Fibroblast of the aortic adventitia (primary cell): ENCODE measurements around the gene CFAP77. TPM values are rescaled to one million over a fixed set of nuclear protein-coding genes. Genes with fewer than 3 reads are reported as not detected.

Experiments used
- DNase-seq: peaks from one replicate; pipeline ENCODE4 v3.0.0-alpha.2; 2010; ENCODE audit warnings: low read depth
- H3K4me3 ChIP-seq: 2 replicates; pipeline ENCODE4 v1.5.1; 2011; ENCODE audit warnings: low read depth, mild to moderate bottlenecking, control low read depth, low read length, moderate library complexity
- CTCF ChIP-seq: IDR thresholded peaks from 2 replicates; pipeline ENCODE4 v1.5.1; 2011; ENCODE audit warnings: mild to moderate bottlenecking, low read length, control low read depth, inconsistent platforms; ENCODE audit not compliant: insufficient read depth
- total RNA-seq: library from RNA; depleted of rRNA; stranded (reverse); fragments of >200 nt; gene quantifications from 2 replicates; pipeline ENCODE4 v1.2.3, GENCODE V29; 2012; ENCODE audit warnings: low replicate concordance

Gene CFAP77
- total RNA-seq, 1 donor, result not detected

- TF ChIP-seq CTCF, result no peak
- no peak for DNase-seq
- H3K4me3 ChIP-seq, result no peak overlapping the region
Observed at GRCh38 chr9:132387133-132387532, 22.9 kb upstream of the CFAP77 start.

GRCh38 chr9:132390966-132391365, 19.0 kb upstream of the CFAP77 start:
- no peak for DNase-seq
- no peak overlapping the region for H3K4me3 ChIP-seq
- TF ChIP-seq CTCF, result no peak

GRCh38 chr9:132391449-132391848, 18.6 kb upstream of the CFAP77 start:
- no peak for DNase-seq
- TF ChIP-seq CTCF, result no peak
- H3K4me3 ChIP-seq, result no peak overlapping the region

- no peak overlapping the region for H3K4me3 ChIP-seq
- TF ChIP-seq CTCF, result no peak
- DNase-seq, result no peak
Observed at GRCh38 chr9:132395560-132395959, 14.5 kb upstream of the CFAP77 start.

GRCh38 chr9:132401824-132402223, 8.2 kb upstream of the CFAP77 start:
- DNase-seq, result no peak
- H3K4me3 ChIP-seq, result no peak overlapping the region
- no peak for TF ChIP-seq CTCF

GRCh38 chr9:132404228-132404881, 5.7 kb upstream of the CFAP77 start:
- no peak for TF ChIP-seq CTCF
- no peak overlapping the region for H3K4me3 ChIP-seq
- DNase-seq, result no peak
